Neural cell (in vitro differentiated cells): ENCODE measurements around the gene RAB22A. TPM values are rescaled to one million over a fixed set of nuclear protein-coding genes. Genes with fewer than 3 reads are reported as not detected.

Experiments used
- H2AFZ ChIP-seq: fragments of 200-600, 300-800 bp; sonication (generic), shearing (Covaris generic); 2 replicates; pipeline ENCODE4 v1.6.0; 2014; ENCODE audit warnings: low read depth, mild to moderate bottlenecking, antibody characterized with exemption, low read length, moderate library complexity
- H3F3A ChIP-seq: fragments of 200-600 bp; shearing (Covaris generic); 2 replicates; pipeline ENCODE4 v1.6.1; 2016; ENCODE audit warnings: mild to moderate bottlenecking, moderate library complexity, mixed read lengths, antibody characterized with exemption, low read length; ENCODE audit not compliant: insufficient read depth, poor library complexity, severe bottlenecking
- H3K27ac ChIP-seq: fragments of 200-600, 300-800 bp; sonication (generic), shearing (Covaris generic); 2 replicates; pipeline ENCODE4 v1.5.1; 2014; ENCODE audit warnings: mild to moderate bottlenecking, low read length, moderate library complexity
- H3K27me3 ChIP-seq: fragments of 300-800, 200-600 bp; sonication (generic), shearing (Covaris generic); 2 replicates; pipeline ENCODE4 v1.6.0; 2014; ENCODE audit warnings: mild to moderate bottlenecking, low read depth, low read length, moderate library complexity; ENCODE audit not compliant: insufficient read depth
- H3K36me3 ChIP-seq: fragments of 300-800, 200-600 bp; sonication (generic), shearing (Covaris generic); 2 replicates; pipeline ENCODE4 v1.5.1; 2014; ENCODE audit warnings: mild to moderate bottlenecking, antibody characterized with exemption, low read length, moderate library complexity; ENCODE audit not compliant: insufficient read depth
- H3K4me2 ChIP-seq: fragments of 300-800, 200-600 bp; sonication (generic), shearing (Covaris generic); 2 replicates; pipeline ENCODE4 v1.6.0; 2014; ENCODE audit warnings: mild to moderate bottlenecking, low read length
- H3K4me3 ChIP-seq: fragments of 300-800, 200-600 bp; sonication (generic), shearing (Covaris generic); 2 replicates; pipeline ENCODE4 v1.5.1; 2014; ENCODE audit warnings: mild to moderate bottlenecking, low read length, moderate library complexity
- H3K79me2 ChIP-seq: fragments of 200-600 bp; shearing (Covaris generic); replicated peaks from 2 replicates; pipeline ENCODE4 v1.6.0; 2014; ENCODE audit warnings: mild to moderate bottlenecking, low read length, moderate library complexity; ENCODE audit not compliant: insufficient read depth
- H3K9ac ChIP-seq: fragments of 300-800, 200-600 bp; sonication (generic), shearing (Covaris generic); 2 replicates; pipeline ENCODE4 v1.6.1; 2016; ENCODE audit warnings: mild to moderate bottlenecking, low read length, mixed read lengths
- H3K9me2 ChIP-seq: fragments of 200-600 bp; shearing (Covaris generic); 2 replicates; pipeline ENCODE4 v1.6.1; 2016; ENCODE audit warnings: mild to moderate bottlenecking, low read length, mixed read lengths; ENCODE audit not compliant: insufficient read depth
- H3K9me3 ChIP-seq: fragments of 200-600, 300-800 bp; sonication (generic), shearing (Covaris generic); 2 replicates; pipeline ENCODE4 v1.6.1; 2016; ENCODE audit warnings: mild to moderate bottlenecking, mixed run types, low read length, moderate library complexity, mixed read lengths
- H4K20me1 ChIP-seq: fragments of 200-600 bp; shearing (Covaris generic); 2 replicates; pipeline ENCODE4 v1.6.1; 2016; ENCODE audit warnings: mild to moderate bottlenecking, mixed run types; ENCODE audit not compliant: insufficient read depth
- EP300 ChIP-seq: fragments of 450-650 bp; conservative IDR thresholded peaks from 2 replicates; pipeline ENCODE4 v1.6.1; 2014; ENCODE audit warnings: antibody characterized with exemption, mild to moderate bottlenecking, moderate library complexity; ENCODE audit not compliant: poor library complexity, severe bottlenecking
- EZH2 ChIP-seq: fragments of 200-600, 300-800 bp; shearing (Covaris generic), sonication (generic); IDR thresholded peaks from 2 replicates; pipeline ENCODE4 v1.6.1; 2014; ENCODE audit warnings: antibody characterized with exemption, low read length, borderline replicate concordance, mild to moderate bottlenecking; ENCODE audit not compliant: insufficient read depth, poor library complexity, severe bottlenecking
- MXI1 ChIP-seq: fragments of 450-650 bp; conservative IDR thresholded peaks from 2 replicates; pipeline ENCODE4 v1.6.1; 2014; ENCODE audit warnings: antibody characterized with exemption, mild to moderate bottlenecking; ENCODE audit not compliant: poor library complexity, severe bottlenecking
- POLR2AphosphoS5 ChIP-seq: IDR thresholded peaks from 2 replicates; pipeline ENCODE4 v1.6.1; 2012
- RAD21 ChIP-seq: fragments of 450-650 bp; conservative IDR thresholded peaks from 2 replicates; pipeline ENCODE4 v1.6.1; 2014; ENCODE audit warnings: antibody characterized with exemption, mild to moderate bottlenecking, moderate library complexity
- SMC3 ChIP-seq: fragments of 450-650 bp; conservative IDR thresholded peaks from 2 replicates; pipeline ENCODE4 v1.6.1; 2014; ENCODE audit warnings: antibody characterized with exemption, mild to moderate bottlenecking, moderate library complexity; ENCODE audit not compliant: poor library complexity
- TAF1 ChIP-seq: IDR thresholded peaks from 2 replicates; pipeline ENCODE4 v1.6.1; 2012; ENCODE audit warnings: low read depth
- polyA plus RNA-seq: library from polyadenylated mRNA; depleted of rRNA; stranded (reverse); fragments of >200 nt; gene quantifications from 2 replicates; pipeline ENCODE4 v1.2.3, GENCODE V29; 2014
- TF ChIP-seq, protein P1 (sequence below): IDR thresholded peaks from 2 replicates; pipeline ENCODE4 v1.6.1; 2012; ENCODE audit warnings: borderline replicate concordance
- TF ChIP-seq, protein P2 (sequence below): fragments of 450-650 bp; IDR thresholded peaks from 2 replicates; pipeline ENCODE4 v1.5.1; 2014; ENCODE audit warnings: antibody characterized with exemption, mild to moderate bottlenecking, moderate library complexity; ENCODE audit not compliant: poor library complexity, severe bottlenecking

The RAB22A gene
- polyA plus RNA-seq, 1 donor from 2014 or later, result 15.7 TPM

- H3K27ac ChIP-seq, result no peak overlapping the region
- H4K20me1 ChIP-seq, result no peaks in the 10 kb centered on the region
- H3F3A ChIP-seq, result no peaks in the 10 kb centered on the region
- H3K4me3 ChIP-seq, result no peak overlapping the region
- TF ChIP-seq, protein P1, sequence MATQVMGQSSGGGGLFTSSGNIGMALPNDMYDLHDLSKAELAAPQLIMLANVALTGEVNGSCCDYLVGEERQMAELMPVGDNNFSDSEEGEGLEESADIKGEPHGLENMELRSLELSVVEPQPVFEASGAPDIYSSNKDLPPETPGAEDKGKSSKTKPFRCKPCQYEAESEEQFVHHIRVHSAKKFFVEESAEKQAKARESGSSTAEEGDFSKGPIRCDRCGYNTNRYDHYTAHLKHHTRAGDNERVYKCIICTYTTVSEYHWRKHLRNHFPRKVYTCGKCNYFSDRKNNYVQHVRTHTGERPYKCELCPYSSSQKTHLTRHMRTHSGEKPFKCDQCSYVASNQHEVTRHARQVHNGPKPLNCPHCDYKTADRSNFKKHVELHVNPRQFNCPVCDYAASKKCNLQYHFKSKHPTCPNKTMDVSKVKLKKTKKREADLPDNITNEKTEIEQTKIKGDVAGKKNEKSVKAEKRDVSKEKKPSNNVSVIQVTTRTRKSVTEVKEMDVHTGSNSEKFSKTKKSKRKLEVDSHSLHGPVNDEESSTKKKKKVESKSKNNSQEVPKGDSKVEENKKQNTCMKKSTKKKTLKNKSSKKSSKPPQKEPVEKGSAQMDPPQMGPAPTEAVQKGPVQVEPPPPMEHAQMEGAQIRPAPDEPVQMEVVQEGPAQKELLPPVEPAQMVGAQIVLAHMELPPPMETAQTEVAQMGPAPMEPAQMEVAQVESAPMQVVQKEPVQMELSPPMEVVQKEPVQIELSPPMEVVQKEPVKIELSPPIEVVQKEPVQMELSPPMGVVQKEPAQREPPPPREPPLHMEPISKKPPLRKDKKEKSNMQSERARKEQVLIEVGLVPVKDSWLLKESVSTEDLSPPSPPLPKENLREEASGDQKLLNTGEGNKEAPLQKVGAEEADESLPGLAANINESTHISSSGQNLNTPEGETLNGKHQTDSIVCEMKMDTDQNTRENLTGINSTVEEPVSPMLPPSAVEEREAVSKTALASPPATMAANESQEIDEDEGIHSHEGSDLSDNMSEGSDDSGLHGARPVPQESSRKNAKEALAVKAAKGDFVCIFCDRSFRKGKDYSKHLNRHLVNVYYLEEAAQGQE, result no peak
- TF ChIP-seq, protein P2, sequence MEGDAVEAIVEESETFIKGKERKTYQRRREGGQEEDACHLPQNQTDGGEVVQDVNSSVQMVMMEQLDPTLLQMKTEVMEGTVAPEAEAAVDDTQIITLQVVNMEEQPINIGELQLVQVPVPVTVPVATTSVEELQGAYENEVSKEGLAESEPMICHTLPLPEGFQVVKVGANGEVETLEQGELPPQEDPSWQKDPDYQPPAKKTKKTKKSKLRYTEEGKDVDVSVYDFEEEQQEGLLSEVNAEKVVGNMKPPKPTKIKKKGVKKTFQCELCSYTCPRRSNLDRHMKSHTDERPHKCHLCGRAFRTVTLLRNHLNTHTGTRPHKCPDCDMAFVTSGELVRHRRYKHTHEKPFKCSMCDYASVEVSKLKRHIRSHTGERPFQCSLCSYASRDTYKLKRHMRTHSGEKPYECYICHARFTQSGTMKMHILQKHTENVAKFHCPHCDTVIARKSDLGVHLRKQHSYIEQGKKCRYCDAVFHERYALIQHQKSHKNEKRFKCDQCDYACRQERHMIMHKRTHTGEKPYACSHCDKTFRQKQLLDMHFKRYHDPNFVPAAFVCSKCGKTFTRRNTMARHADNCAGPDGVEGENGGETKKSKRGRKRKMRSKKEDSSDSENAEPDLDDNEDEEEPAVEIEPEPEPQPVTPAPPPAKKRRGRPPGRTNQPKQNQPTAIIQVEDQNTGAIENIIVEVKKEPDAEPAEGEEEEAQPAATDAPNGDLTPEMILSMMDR, result no peak
- TF ChIP-seq EP300 (no peak), POLR2AphosphoS5 (no peak), SMC3 (no peak), EZH2 (no peak), TAF1 (no peak), RAD21 (no peak), MXI1 (no peak)
- no peaks in the 10 kb centered on the region for H3K36me3 ChIP-seq
- no peaks in the 10 kb centered on the region for H3K9me2 ChIP-seq
- H3K4me2 ChIP-seq, result no peak overlapping the region
- no peak overlapping the region for H3K9ac ChIP-seq
- H3K9me3 ChIP-seq, result no peaks in the 10 kb centered on the region
- no peak overlapping the region for H2AFZ ChIP-seq
- H3K79me2 ChIP-seq, result no peaks in the 10 kb centered on the region
- no peaks in the 10 kb centered on the region for H3K27me3 ChIP-seq
Observed at GRCh38 chr20:58377017-58377416, 67.5 kb downstream of the RAB22A start.

- no peaks in the 10 kb centered on the region for H3K27me3 ChIP-seq
- no peak overlapping the region for H3K27ac ChIP-seq
- no peak overlapping the region for H3K4me2 ChIP-seq
- H3K4me3 ChIP-seq, result no peak overlapping the region
- no peaks in the 10 kb centered on the region for H3K9me3 ChIP-seq
- TF ChIP-seq EZH2 (no peak), MXI1 (no peak), SMC3 (no peak), POLR2AphosphoS5 (no peak), EP300 (no peak), RAD21 (no peak), TAF1 (no peak)
- TF ChIP-seq, protein P1, result no peak
- TF ChIP-seq, protein P2, result no peak
- no peaks in the 10 kb centered on the region for H3K36me3 ChIP-seq
- H3K79me2 ChIP-seq, result no peaks in the 10 kb centered on the region
- H4K20me1 ChIP-seq, result no peaks in the 10 kb centered on the region
- no peaks in the 10 kb centered on the region for H3K9me2 ChIP-seq
- H3F3A ChIP-seq, result no peaks in the 10 kb centered on the region
- no peak overlapping the region for H3K9ac ChIP-seq
- H2AFZ ChIP-seq, result no peak overlapping the region
Observed at GRCh38 chr20:58377766-58378401, 68.4 kb downstream of the RAB22A start.
